MV-4-11 (cell line): ENCODE measurements around the gene TKTL2.
A peak's percentile ranks its signal among the peaks of the same experiment; 100 is the strongest.

Source experiments
- DNase-seq: peaks from one replicate; lab custom pipeline; 2025; lab: John Stamatoyannopoulos, UW

TKTL2 gene

GRCh38 chr4:163473576-163473975 lies at the start of gene TKTL2:
TKTL2 (minus strand) TSS chr4:163473754; CDS start chr4:163473734, 20 bp downstream.
- DNase-seq = no peak

- no peak for DNase-seq
Observed at GRCh38 chr4:163515198-163515597, 41.6 kb upstream of the TKTL2 start.

GRCh38 chr4:163505374-163505773 lies 31.8 kb upstream of the TKTL2 start:
- DNase-seq = peak; percentile 66

GRCh38 chr4:163500586-163500985 lies 27.0 kb upstream of the TKTL2 start:
- no peak for DNase-seq

- DNase-seq = peak; percentile 46
Observed at GRCh38 chr4:163495900-163496299, 22.3 kb upstream of the TKTL2 start.

GRCh38 chr4:163494360-163495241 lies 21.0 kb upstream of the TKTL2 start, which contains the start of gene TMA16:
TMA16 (plus strand) TSS chr4:163494690; CDS start chr4:163494802, 112 bp downstream.
- DNase-seq = peak; percentile 92

GRCh38 chr4:163493643-163494359 lies 20.2 kb upstream of the TKTL2 start:
- DNase-seq = peak; percentile 83

GRCh38 chr4:163492951-163493504 lies 19.5 kb upstream of the TKTL2 start:
- DNase-seq = peak; percentile 17

- DNase-seq = no peak
Observed at GRCh38 chr4:163489929-163490328, 16.4 kb upstream of the TKTL2 start.

GRCh38 chr4:163486321-163486720 lies 12.8 kb upstream of the TKTL2 start:
- DNase-seq = no peak

- DNase-seq = no peak
Observed at GRCh38 chr4:163485589-163485988, 12.0 kb upstream of the TKTL2 start.

- peak; percentile 44 for DNase-seq
Observed at GRCh38 chr4:163484906-163485305, 11.4 kb upstream of the TKTL2 start.

GRCh38 chr4:163482190-163482589 lies 8.6 kb upstream of the TKTL2 start:
- peak; percentile 94 for DNase-seq

GRCh38 chr4:163476761-163477438 lies 3.3 kb upstream of the TKTL2 start:
- DNase-seq = no peak

GRCh38 chr4:163474027-163474426 lies 473 bp upstream of the TKTL2 start:
- no peak for DNase-seq

- no peak for DNase-seq
Observed at GRCh38 chr4:163473130-163473529, 424 bp downstream of the TKTL2 start.

- DNase-seq = no peak
Observed at GRCh38 chr4:163470391-163470790, 3.2 kb downstream of the TKTL2 start.

GRCh38 chr4:163467082-163467770 lies 6.3 kb downstream of the TKTL2 start:
- DNase-seq = no peak

GRCh38 chr4:163462556-163462955 lies 11.0 kb downstream of the TKTL2 start:
- no peak for DNase-seq

GRCh38 chr4:163448540-163449203 lies 24.9 kb downstream of the TKTL2 start:
- DNase-seq = no peak

- DNase-seq = no peak
Observed at GRCh38 chr4:163447481-163447880, 26.1 kb downstream of the TKTL2 start.
